T-cell (primary cell): ENCODE data around the gene MTREX. TPM values are rescaled to one million over a fixed set of nuclear protein-coding genes. Genes with fewer than 3 reads are reported as not detected.

ENCODE experiments used
- ATAC-seq, 4 experiments: fragments of 200-7000 bp in 3 of 4; fragments of 150-1000 bp in 1 of 4; cut with Tn5 transposase; replicated peaks in 1 of 4; 1 replicate in 3 of 4; 2 replicates in 1 of 4; pipeline ENCODE4 v1.10.0; 2021; ENCODE audit warnings: moderate library complexity in 3 of 4, mild to moderate bottlenecking in 2 of 4, moderate number of reproducible peaks in 1 of 4
- CTCF ChIA-PET, 2 donors: fragments of 300-600 bp; sonication (Branson Sonifier 250); formaldehyde crosslinking; loops; one replicate each; lab custom pipeline; 2022; ENCODE audit warnings: antibody characterized with exemption in 2 of 2; lab: Charles Lee
- POLR2A ChIA-PET, 2 donors: fragments of 300-600 bp; sonication (Branson Sonifier 250); formaldehyde crosslinking; loops; one replicate each; lab custom pipeline; 2022; ENCODE audit warnings: antibody characterized with exemption in 2 of 2; lab: Charles Lee
- DNase-seq, 35 experiments: peaks; one replicate each; pipeline versions ENCODE4 v3.0.0 to v3.0.0-alpha.2; 2013 to 2023
- H3K27ac ChIP-seq: one replicate; pipeline ENCODE4 v1.5.1; 2013; ENCODE audit warnings: low read length
- H3K27me3 ChIP-seq, 2 experiments: replicated peaks in 1 of 2; 1 replicate in 1 of 2; 2 replicates in 1 of 2; pipeline versions ENCODE4 v1.6.1 to v1.7.0; 2013; ENCODE audit warnings: low read length in 1 of 2, mixed read lengths in 1 of 2; ENCODE audit not compliant: control insufficient read depth in 2 of 2, insufficient read depth in 2 of 2; ENCODE audit errors: extremely low read depth in 1 of 2
- H3K36me3 ChIP-seq, 2 donors: 1 replicate in 1 of 2; 2 replicates in 1 of 2; pipeline versions ENCODE4 v1.6.1 to v1.7.0; 2013; ENCODE audit warnings: low read length in 1 of 2; ENCODE audit not compliant: control insufficient read depth in 2 of 2, insufficient read depth in 1 of 2; ENCODE audit errors: extremely low read depth in 1 of 2
- H3K4me1 ChIP-seq, 2 experiments: 1 replicate in 1 of 2; 2 replicates in 1 of 2; pipeline versions ENCODE4 v1.6.1 to v1.7.0; 2013; ENCODE audit warnings: low read length in 2 of 2, mixed read lengths in 1 of 2; ENCODE audit not compliant: insufficient read depth in 2 of 2, control insufficient read depth in 1 of 2; ENCODE audit errors: extremely low read depth in 1 of 2
- H3K4me3 ChIP-seq, 2 donors: 1 replicate in 1 of 2; 2 replicates in 1 of 2; pipeline versions ENCODE4 v1.5.1 to v1.7.0; 2013; ENCODE audit warnings: mild to moderate bottlenecking in 2 of 2, low read length in 1 of 2, moderate library complexity in 1 of 2; ENCODE audit not compliant: control insufficient read depth in 1 of 2; ENCODE audit errors: extremely low read depth in 1 of 2
- H3K9me3 ChIP-seq: 2 replicates; pipeline ENCODE4 v1.7.0; 2013
- H3K27ac Mint-ChIP-seq, 2 donors: one replicate each; pipeline ENCODE4 v1.8.0; 2020 to 2021; ENCODE audit warnings: mild to moderate bottlenecking in 2 of 2, mixed read lengths in 2 of 2
- H3K27me3 Mint-ChIP-seq, 2 donors: one replicate each; pipeline ENCODE4 v1.8.0; 2021 to 2022; ENCODE audit warnings: mixed read lengths in 2 of 2
- H3K36me3 Mint-ChIP-seq: one replicate; pipeline ENCODE4 v1.8.0; 2021; ENCODE audit warnings: mixed read lengths
- H3K4me1 Mint-ChIP-seq, 3 donors: one replicate each; pipeline ENCODE4 v1.8.0; 2020 to 2022; ENCODE audit warnings: mixed read lengths in 3 of 3, mild to moderate bottlenecking in 1 of 3
- H3K4me3 Mint-ChIP-seq, 3 donors: one replicate each; pipeline ENCODE4 v1.8.0; 2020 to 2022; ENCODE audit warnings: mild to moderate bottlenecking in 3 of 3, mixed read lengths in 3 of 3, moderate library complexity in 3 of 3
- H3K9me3 Mint-ChIP-seq, 3 donors: one replicate each; pipeline ENCODE4 v1.8.0; 2020 to 2022; ENCODE audit warnings: mixed read lengths in 3 of 3
- WGBS: methylation state at CpG from one replicate; pipeline ENCODE4 v1.1.5; 2013; ENCODE audit warnings: missing lambda C conversion rate; ENCODE audit not compliant: insufficient coverage; 5-methylcytosine and 5-hydroxymethylcytosine counted together
- total RNA-seq, 35 experiments: library from RNA in 6 of 35; stranded (reverse) in 6 of 35; fragments of 120-200 nt in 1 of 35; gene quantifications; one replicate each; pipeline versions ENCODE4 v1.2.1 to v1.2.4 and lab custom pipeline; 2013 to 2026

MTREX gene
- total RNA-seq, 5 donors from 2014 or later (not counting 1 experiment from before 2014, with no cell fraction given): 60.2 to 75.1 (median 62.0) TPM

GRCh38 chr5:55331321-55331720 lies 23.5 kb downstream of the MTREX start:
- H3K27ac ChIP-seq: no peak overlapping the region
- H3K36me3 ChIP-seq: peaks cover 0 to 33% of the 10 kb centered on the region in 2 donors
- DNase-seq (no peak), ATAC-seq (no peak)
- H3K27me3 ChIP-seq: no peaks in the 10 kb centered on the region
- H3K9me3 Mint-ChIP-seq: peaks cover 0 to 3% (median 0%) of the 10 kb centered on the region in 3 donors
- H3K4me3 ChIP-seq: no peak overlapping the region
- H3K27ac Mint-ChIP-seq: no peak overlapping the region
- H3K4me1 ChIP-seq: no peaks in the 10 kb centered on the region
- no peaks in the 10 kb centered on the region for H3K9me3 ChIP-seq
- 89% methylated on average over 1 of the region's 3 CpGs for WGBS
- no peak overlapping the region for H3K4me3 Mint-ChIP-seq
- H3K4me1 Mint-ChIP-seq: peaks cover 32 to 48% (median 46%) of the 10 kb centered on the region in 3 donors
- H3K27me3 Mint-ChIP-seq: no peaks in the 10 kb centered on the region
- CTCF ChIA-PET: no interaction called here
- H3K36me3 Mint-ChIP-seq: peaks cover 61% of the 10 kb centered on the region
- POLR2A ChIA-PET: no interaction called here

- Mint-ChIP-seq H3K4me1 (peaks cover 31 to 46% (median 46%) of the 10 kb centered on the region in 3 donors), H3K4me3 (no peak overlapping the region), H3K9me3 (peaks cover 0 to 3% (median 0%) of the 10 kb centered on the region in 3 donors), H3K27me3 (no peaks in the 10 kb centered on the region), H3K36me3 (peaks cover 57% of the 10 kb centered on the region), H3K27ac (no peak overlapping the region)
- ChIA-PET POLR2A (no interaction called here), CTCF (no interaction called here)
- H3K27me3 ChIP-seq: no peaks in the 10 kb centered on the region
- peaks cover 0 to 31% of the 10 kb centered on the region in 2 donors for H3K36me3 ChIP-seq
- no peak overlapping the region for H3K4me3 ChIP-seq
- ATAC-seq (no peak), DNase-seq (no peak)
- H3K27ac ChIP-seq: no peak overlapping the region
- peaks cover 0 to under 1% of the 10 kb centered on the region in 2 experiments for H3K4me1 ChIP-seq
- no CpG with 5 or more reads among the region's 1 CpG for WGBS
- H3K9me3 ChIP-seq: no peaks in the 10 kb centered on the region
Observed at GRCh38 chr5:55333017-55333416, 25.2 kb downstream of the MTREX start.

- H3K36me3 Mint-ChIP-seq: peaks cover 53% of the 10 kb centered on the region
- H3K27ac Mint-ChIP-seq: peak overlapping the region in 1 of 2 donors; percentile 62
- no peaks in the 10 kb centered on the region for H3K27me3 Mint-ChIP-seq
- ATAC-seq (no peak), DNase-seq (no peak)
- peaks cover 35 to 50% (median 48%) of the 10 kb centered on the region in 3 donors for H3K4me1 Mint-ChIP-seq
- CTCF ChIA-PET: no interaction called here
- Histone ChIP-seq H3K36me3 (peaks cover 0 to 27% of the 10 kb centered on the region in 2 donors), H3K27ac (no peak overlapping the region), H3K4me3 (no peak overlapping the region), H3K4me1 (peaks cover 2 to 3% of the 10 kb centered on the region in 2 experiments), H3K9me3 (no peaks in the 10 kb centered on the region), H3K27me3 (no peaks in the 10 kb centered on the region)
- no CpG with 5 or more reads among the region's 2 CpGs for WGBS
- peaks cover 0 to 3% (median 0%) of the 10 kb centered on the region in 3 donors for H3K9me3 Mint-ChIP-seq
- POLR2A ChIA-PET: no interaction called here
- no peak overlapping the region for H3K4me3 Mint-ChIP-seq
Observed at GRCh38 chr5:55333811-55334210, 26.0 kb downstream of the MTREX start.

GRCh38 chr5:55338092-55338613 lies 30.4 kb downstream of the MTREX start:
- DNase-seq (peak in 1 of 35 experiments; percentile 25), ATAC-seq (peak in 1 of 4 experiments; percentile 75)
- Mint-ChIP-seq H3K27ac (peak overlapping the region; percentile 34 to 79), H3K4me1 (peaks cover 23 to 32% (median 28%) of the 10 kb centered on the region in 3 donors), H3K4me3 (peak overlapping the region; percentile 21 to 68 (median 43)), H3K9me3 (peaks cover 0 to 3% (median 0%) of the 10 kb centered on the region in 3 donors), H3K27me3 (no peaks in the 10 kb centered on the region), H3K36me3 (peaks cover 27% of the 10 kb centered on the region)
- POLR2A ChIA-PET: interaction anchor here (0.5 to 0.7 kb wide), 3 partner anchors 101 to 936 kb away, joined by 3 to 4 read pairs (median 3); no protein-coding TSS in a partner anchor
- Histone ChIP-seq H3K9me3 (no peaks in the 10 kb centered on the region), H3K36me3 (peaks cover 4 to 24% of the 10 kb centered on the region in 2 donors), H3K27ac (no peak overlapping the region), H3K4me1 (peaks cover 3 to 4% of the 10 kb centered on the region in 2 experiments), H3K27me3 (no peaks in the 10 kb centered on the region), H3K4me3 (no peak overlapping the region)
- CTCF ChIA-PET: interaction anchor here in 1 of 2 donors (0.7 to 1.7 kb wide), 2 partner anchors 68 to 1800 kb away, joined by 3 to 4 read pairs; no protein-coding TSS in a partner anchor
- no CpG with 5 or more reads among the region's 2 CpGs for WGBS

GRCh38 chr5:55338810-55339243 lies 31.0 kb downstream of the MTREX start:
- Mint-ChIP-seq H3K27ac (peak overlapping the region in 1 of 2 donors; percentile 48), H3K9me3 (peaks cover 0 to 1% (median 0%) of the 10 kb centered on the region in 3 donors), H3K27me3 (no peaks in the 10 kb centered on the region), H3K4me1 (peaks cover 23 to 32% (median 28%) of the 10 kb centered on the region in 3 donors), H3K4me3 (peak overlapping the region in 1 of 3 donors; percentile 21), H3K36me3 (peaks cover 27% of the 10 kb centered on the region)
- H3K27me3 ChIP-seq: no peaks in the 10 kb centered on the region
- H3K4me3 ChIP-seq: no peak overlapping the region
- H3K4me1 ChIP-seq: peaks cover 3 to 4% of the 10 kb centered on the region in 2 experiments
- DNase-seq (no peak), ATAC-seq (no peak)
- no peak overlapping the region for H3K27ac ChIP-seq
- H3K36me3 ChIP-seq: peaks cover 4 to 30% of the 10 kb centered on the region in 2 donors
- H3K9me3 ChIP-seq: no peaks in the 10 kb centered on the region
- CTCF ChIA-PET: interaction anchor here in 1 of 2 donors (1.7 kb wide), 1 partner anchor 68 kb away, joined by 4 read pairs; no protein-coding TSS in a partner anchor
- POLR2A ChIA-PET: interaction anchor here in 1 of 2 donors (0.7 kb wide), 2 partner anchors 31 to 37 kb away, joined by 6 to 16 read pairs; partner anchors contain the start of gene DHX29
- WGBS: no CpG with 5 or more reads among the region's 5 CpGs

- no peak overlapping the region for H3K27ac ChIP-seq
- H3K9me3 ChIP-seq: no peaks in the 10 kb centered on the region
- no peaks in the 10 kb centered on the region for H3K27me3 ChIP-seq
- ATAC-seq (no peak), DNase-seq (no peak)
- Mint-ChIP-seq H3K27ac (no peak overlapping the region), H3K4me3 (no peak overlapping the region), H3K9me3 (no peaks in the 10 kb centered on the region), H3K36me3 (peaks cover 47% of the 10 kb centered on the region), H3K4me1 (peaks cover 12 to 14% (median 14%) of the 10 kb centered on the region in 3 donors), H3K27me3 (no peaks in the 10 kb centered on the region)
- POLR2A ChIA-PET: interaction anchor here in 1 of 2 donors (0.5 kb wide), 1 partner anchor 14 kb away, joined by 3 read pairs; no protein-coding TSS in a partner anchor
- peaks cover 1 to 4% of the 10 kb centered on the region in 2 experiments for H3K4me1 ChIP-seq
- no peak overlapping the region for H3K4me3 ChIP-seq
- WGBS: no CpG with 5 or more reads among the region's 4 CpGs
- H3K36me3 ChIP-seq: peaks cover 8 to 63% of the 10 kb centered on the region in 2 donors
- CTCF ChIA-PET: interaction anchor here (0.5 to 3.0 kb wide), 5 partner anchors 29 to 349 kb away, joined by 3 to 32 read pairs (median 7); partner anchors contain the start of gene DHX29 (in 1 of the 2)
Observed at GRCh38 chr5:55343107-55343506, 35.3 kb downstream of the MTREX start.
